CD4-positive, alpha-beta memory T cell (primary cell): ENCODE measurements around the gene HAVCR1. TPM values are rescaled to one million over a fixed set of nuclear protein-coding genes. Genes with fewer than 3 reads are reported as not detected.

ENCODE experiments used
- CTCF ChIA-PET: fragments of 350-600 bp; sonication (Branson Sonifier 250); formaldehyde crosslinking; loops from one replicate; lab custom pipeline; 2021; ENCODE audit warnings: inconsistent platforms; ENCODE audit not compliant: partially characterized antibody; lab: Charles Lee
- POLR2A ChIA-PET: fragments of 350-600 bp; sonication (Branson Sonifier 250); formaldehyde crosslinking; loops from one replicate; lab custom pipeline; 2021; ENCODE audit not compliant: partially characterized antibody; lab: Charles Lee
- DNase-seq, 5 donors: peaks; one replicate each; pipeline versions ENCODE4 v3.0.0 to v3.0.0-alpha.2; 2020 to 2022; ENCODE audit warnings: mixed read lengths in 1 of 5
- H3K27ac ChIP-seq: one replicate; pipeline ENCODE4 v1.7.0; 2013; ENCODE audit warnings: low read depth, low read length
- H3K27me3 ChIP-seq: 2 replicates; pipeline ENCODE4 v1.7.0; 2013; ENCODE audit warnings: mild to moderate bottlenecking, low read length, moderate library complexity; ENCODE audit not compliant: insufficient read depth
- H3K36me3 ChIP-seq: 2 replicates; pipeline ENCODE4 v1.7.0; 2013; ENCODE audit warnings: mild to moderate bottlenecking, low read length, moderate library complexity; ENCODE audit not compliant: insufficient read depth
- H3K4me1 ChIP-seq: 2 replicates; pipeline ENCODE4 v1.7.0; 2013; ENCODE audit warnings: mild to moderate bottlenecking, low read length, moderate library complexity; ENCODE audit not compliant: insufficient read depth
- H3K4me3 ChIP-seq, 2 donors: one replicate each; pipeline ENCODE4 v1.7.0; 2013; ENCODE audit warnings: low read length in 2 of 2, mild to moderate bottlenecking in 1 of 2
- H3K9me3 ChIP-seq, 2 donors: one replicate each; pipeline ENCODE4 v1.7.0; 2013; ENCODE audit warnings: low read length in 2 of 2, control low read depth in 1 of 2; ENCODE audit not compliant: control insufficient read depth in 1 of 2
- H3K27ac Mint-ChIP-seq, 7 donors: one replicate each; pipeline ENCODE4 v1.8.0; 2020 to 2021; ENCODE audit warnings: mixed read lengths in 7 of 7, mild to moderate bottlenecking in 6 of 7, inconsistent platforms in 3 of 7, moderate library complexity in 3 of 7
- H3K27me3 Mint-ChIP-seq, 2 donors: one replicate each; pipeline ENCODE4 v1.8.0; 2020 to 2021; ENCODE audit warnings: mixed read lengths in 2 of 2
- H3K36me3 Mint-ChIP-seq, 2 donors: one replicate each; pipeline ENCODE4 v1.8.0; 2020 to 2021; ENCODE audit warnings: mixed read lengths in 2 of 2, inconsistent platforms in 1 of 2, mild to moderate bottlenecking in 1 of 2
- H3K4me1 Mint-ChIP-seq, 4 donors: one replicate each; pipeline ENCODE4 v1.8.0; 2020 to 2021; ENCODE audit warnings: mixed read lengths in 4 of 4, mild to moderate bottlenecking in 1 of 4
- H3K4me3 Mint-ChIP-seq, 8 donors: one replicate each; pipeline ENCODE4 v1.8.0; 2020 to 2021; ENCODE audit warnings: mixed read lengths in 8 of 8, mild to moderate bottlenecking in 7 of 8, moderate library complexity in 6 of 8, inconsistent platforms in 3 of 8
- H3K9me3 Mint-ChIP-seq, 8 donors: one replicate each; pipeline ENCODE4 v1.8.0; 2020 to 2021; ENCODE audit warnings: mixed read lengths in 8 of 8, mild to moderate bottlenecking in 5 of 8, inconsistent platforms in 3 of 8, moderate library complexity in 1 of 8
- intact Hi-C: fragments of 100-400 bp; cut with micrococcal nuclease; formaldehyde crosslinking; loops from one replicate; pipeline ENCODE4 v1.15.1; 2023
- polyA plus RNA-seq, 2 donors: library from polyadenylated mRNA; unstranded; fragments of 300-500 nt; fragmentation: Illumina TruSeq; gene quantifications; one replicate each; pipeline ENCODE4 v1.2.3, GENCODE V29; 2021
- total RNA-seq, 2 experiments: library from RNA; stranded (reverse); gene quantifications; one replicate each; pipeline ENCODE4 v1.2.3, GENCODE V29; 2021

Gene HAVCR1
- total and polyA plus RNA-seq, 4 experiments from 2014 or later = 0.91 to 10.1 (median 3.3) TPM

GRCh38 chr5:157085930-157086329 is 27.0 kb upstream of the HAVCR1 start:
- no peaks in the 10 kb centered on the region for H3K9me3 ChIP-seq
- Mint-ChIP-seq H3K9me3 (peaks cover 0 to 1% (median 0%) of the 10 kb centered on the region in 8 donors), H3K4me3 (no peak overlapping the region), H3K27me3 (no peaks in the 10 kb centered on the region), H3K4me1 (no peaks in the 10 kb centered on the region), H3K36me3 (peaks cover 6 to 13% of the 10 kb centered on the region in 2 donors), H3K27ac (no peak overlapping the region)
- H3K27ac ChIP-seq = no peak overlapping the region
- no peaks in the 10 kb centered on the region for H3K27me3 ChIP-seq
- CTCF ChIA-PET = no interaction called here
- H3K4me3 ChIP-seq = no peak overlapping the region
- H3K4me1 ChIP-seq = no peaks in the 10 kb centered on the region
- intact Hi-C loops = no loop called here
- no peaks in the 10 kb centered on the region for H3K36me3 ChIP-seq
- POLR2A ChIA-PET = no interaction called here
- DNase-seq = no peak

DNA sequence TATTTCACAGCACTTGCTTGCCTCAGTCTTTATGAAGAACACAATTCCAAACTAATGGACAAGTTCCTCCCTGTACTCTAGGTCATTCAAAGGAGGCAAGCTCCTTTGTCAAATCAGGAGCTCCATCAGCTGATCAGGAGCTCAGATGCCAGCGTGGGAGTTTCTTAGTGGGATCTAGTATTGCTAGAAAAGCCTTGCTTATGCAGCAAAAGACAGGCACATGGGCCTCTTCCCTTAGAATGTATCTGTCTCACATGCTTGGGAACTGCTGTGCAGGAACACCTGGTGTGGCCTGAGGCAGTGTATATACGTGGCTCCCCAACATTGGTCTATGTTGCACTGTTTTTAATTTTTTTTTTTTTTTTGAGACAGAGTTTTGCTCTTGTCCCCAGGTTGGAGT is 21.4 kb upstream of the HAVCR1 start:
- Histone ChIP-seq H3K9me3 (no peaks in the 10 kb centered on the region), H3K36me3 (no peaks in the 10 kb centered on the region), H3K27me3 (no peaks in the 10 kb centered on the region), H3K4me1 (no peaks in the 10 kb centered on the region), H3K4me3 (no peak overlapping the region), H3K27ac (no peak overlapping the region)
- H3K4me3 Mint-ChIP-seq = no peak overlapping the region
- no peaks in the 10 kb centered on the region for H3K36me3 Mint-ChIP-seq
- no peak for DNase-seq
- no peaks in the 10 kb centered on the region for H3K27me3 Mint-ChIP-seq
- intact Hi-C loops = no loop called here
- no peaks in the 10 kb centered on the region for H3K4me1 Mint-ChIP-seq
- no peak overlapping the region for H3K27ac Mint-ChIP-seq
- H3K9me3 Mint-ChIP-seq = no peaks in the 10 kb centered on the region
- CTCF ChIA-PET = no interaction called here
- POLR2A ChIA-PET = no interaction called here

GRCh38 chr5:157076558-157076957 is 17.6 kb upstream of the HAVCR1 start:
- H3K36me3 Mint-ChIP-seq = no peaks in the 10 kb centered on the region
- peak overlapping the region in 1 of 7 donors; percentile 12 for H3K27ac Mint-ChIP-seq
- no peak overlapping the region for H3K4me3 ChIP-seq
- H3K9me3 Mint-ChIP-seq = peaks cover 0 to 2% (median 0%) of the 10 kb centered on the region in 8 donors
- no peaks in the 10 kb centered on the region for H3K9me3 ChIP-seq
- POLR2A ChIA-PET = no interaction called here
- H3K4me3 Mint-ChIP-seq = no peak overlapping the region
- H3K4me1 ChIP-seq = no peaks in the 10 kb centered on the region
- H3K27me3 Mint-ChIP-seq = no peaks in the 10 kb centered on the region
- no peak overlapping the region for H3K27ac ChIP-seq
- no peaks in the 10 kb centered on the region for H3K4me1 Mint-ChIP-seq
- intact Hi-C loops = no loop called here
- CTCF ChIA-PET = no interaction called here
- no peaks in the 10 kb centered on the region for H3K36me3 ChIP-seq
- DNase-seq = no peak
- no peaks in the 10 kb centered on the region for H3K27me3 ChIP-seq

GRCh38 chr5:157072508-157072907 is 13.6 kb upstream of the HAVCR1 start:
- intact Hi-C loops = no loop called here
- no peaks in the 10 kb centered on the region for H3K27me3 ChIP-seq
- ChIA-PET CTCF (no interaction called here), POLR2A (no interaction called here)
- H3K27ac Mint-ChIP-seq = no peak overlapping the region
- no peak overlapping the region for H3K27ac ChIP-seq
- no peak for DNase-seq
- H3K36me3 ChIP-seq = no peaks in the 10 kb centered on the region
- H3K27me3 Mint-ChIP-seq = no peaks in the 10 kb centered on the region
- no peaks in the 10 kb centered on the region for H3K4me1 Mint-ChIP-seq
- peaks cover 0 to 2% (median 0%) of the 10 kb centered on the region in 8 donors for H3K9me3 Mint-ChIP-seq
- H3K4me3 ChIP-seq = no peak overlapping the region
- H3K9me3 ChIP-seq = no peaks in the 10 kb centered on the region
- no peaks in the 10 kb centered on the region for H3K4me1 ChIP-seq
- no peaks in the 10 kb centered on the region for H3K36me3 Mint-ChIP-seq
- no peak overlapping the region for H3K4me3 Mint-ChIP-seq

GRCh38 chr5:157069949-157070348 is 11.0 kb upstream of the HAVCR1 start:
- no peaks in the 10 kb centered on the region for H3K4me1 Mint-ChIP-seq
- CTCF ChIA-PET = no interaction called here
- H3K36me3 Mint-ChIP-seq = no peaks in the 10 kb centered on the region
- H3K4me1 ChIP-seq = no peaks in the 10 kb centered on the region
- intact Hi-C loops = no loop called here
- POLR2A ChIA-PET = no interaction called here
- H3K27me3 ChIP-seq = no peaks in the 10 kb centered on the region
- no peaks in the 10 kb centered on the region for H3K9me3 ChIP-seq
- no peak overlapping the region for H3K27ac ChIP-seq
- no peaks in the 10 kb centered on the region for H3K36me3 ChIP-seq
- no peak overlapping the region for H3K4me3 ChIP-seq
- no peak for DNase-seq
- peaks cover 0 to 2% (median 0%) of the 10 kb centered on the region in 8 donors for H3K9me3 Mint-ChIP-seq
- no peak overlapping the region for H3K27ac Mint-ChIP-seq
- H3K4me3 Mint-ChIP-seq = no peak overlapping the region
- no peaks in the 10 kb centered on the region for H3K27me3 Mint-ChIP-seq

DNA sequence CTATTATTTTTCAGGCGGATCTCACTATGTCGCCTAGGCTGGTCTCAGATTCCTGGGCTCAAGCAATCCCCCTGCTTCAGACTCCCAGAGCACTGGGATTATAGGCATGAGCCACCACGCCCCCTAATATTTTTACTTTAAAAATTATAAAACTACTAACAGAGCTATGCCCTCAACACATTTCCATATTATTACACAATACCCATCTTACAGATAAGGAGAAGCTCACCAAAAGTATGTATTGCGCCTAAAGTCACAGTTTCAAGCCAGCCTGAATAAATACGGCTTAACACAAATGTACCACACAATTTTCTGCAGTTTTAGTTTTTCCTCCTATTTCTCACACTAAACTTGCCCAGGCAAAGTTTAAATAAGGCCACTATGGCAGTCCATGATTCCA is 9.9 kb upstream of the HAVCR1 start:
- Mint-ChIP-seq H3K4me3 (no peak overlapping the region), H3K36me3 (no peaks in the 10 kb centered on the region), H3K9me3 (peaks cover 0 to 2% (median 0%) of the 10 kb centered on the region in 8 donors), H3K4me1 (no peaks in the 10 kb centered on the region), H3K27me3 (no peaks in the 10 kb centered on the region), H3K27ac (peak overlapping the region in 1 of 7 donors; percentile 18)
- no peaks in the 10 kb centered on the region for H3K36me3 ChIP-seq
- intact Hi-C loops = no loop called here
- H3K4me1 ChIP-seq = no peaks in the 10 kb centered on the region
- POLR2A ChIA-PET = no interaction called here
- no peak overlapping the region for H3K4me3 ChIP-seq
- no peak for DNase-seq
- no peaks in the 10 kb centered on the region for H3K27me3 ChIP-seq
- CTCF ChIA-PET = no interaction called here
- no peak overlapping the region for H3K27ac ChIP-seq
- no peaks in the 10 kb centered on the region for H3K9me3 ChIP-seq

- H3K36me3 Mint-ChIP-seq = no peaks in the 10 kb centered on the region
- no peak overlapping the region for H3K27ac Mint-ChIP-seq
- Histone ChIP-seq H3K9me3 (no peaks in the 10 kb centered on the region), H3K36me3 (no peaks in the 10 kb centered on the region), H3K4me3 (no peak overlapping the region), H3K27me3 (no peaks in the 10 kb centered on the region), H3K27ac (no peak overlapping the region), H3K4me1 (no peaks in the 10 kb centered on the region)
- ChIA-PET CTCF (no interaction called here), POLR2A (no interaction called here)
- DNase-seq = no peak
- peaks cover 0 to 2% (median 0%) of the 10 kb centered on the region in 8 donors for H3K9me3 Mint-ChIP-seq
- no peak overlapping the region for H3K4me3 Mint-ChIP-seq
- H3K4me1 Mint-ChIP-seq = no peaks in the 10 kb centered on the region
- no peaks in the 10 kb centered on the region for H3K27me3 Mint-ChIP-seq
- intact Hi-C loops = no loop called here
Measured at GRCh38 chr5:157068339-157068738, 9.4 kb upstream of the HAVCR1 start.

DNA sequence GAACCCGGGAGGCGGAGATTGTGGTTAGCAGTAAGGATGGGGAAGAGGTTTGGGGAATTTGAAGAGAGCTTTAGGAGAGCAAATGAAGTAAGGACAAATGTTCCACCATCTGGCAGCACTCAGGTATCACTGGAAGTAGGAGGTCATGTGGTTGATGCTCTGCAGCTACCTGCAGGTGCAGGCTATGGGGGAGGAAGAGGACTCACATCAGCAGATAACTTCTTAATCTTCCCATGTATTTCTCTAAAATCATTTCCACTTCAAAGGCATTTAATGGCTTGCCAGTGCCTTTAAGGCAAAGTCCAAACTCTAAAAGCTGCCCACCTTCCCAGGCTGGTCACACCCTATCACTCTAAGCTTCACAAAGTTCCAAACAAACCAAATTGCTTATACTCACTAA is 8.1 kb upstream of the HAVCR1 start:
- CTCF ChIA-PET = no interaction called here
- no peaks in the 10 kb centered on the region for H3K36me3 Mint-ChIP-seq
- POLR2A ChIA-PET = no interaction called here

More for the DNA sequence above, 8.1 kb upstream of the HAVCR1 start:
- no peaks in the 10 kb centered on the region for H3K27me3 Mint-ChIP-seq
- H3K4me3 ChIP-seq = no peak overlapping the region
- no peak for DNase-seq
- H3K27ac Mint-ChIP-seq = peak overlapping the region in 2 of 7 donors; percentile 6 to 41
- H3K4me1 ChIP-seq = no peaks in the 10 kb centered on the region
- H3K36me3 ChIP-seq = no peaks in the 10 kb centered on the region
- H3K27ac ChIP-seq = no peak overlapping the region
- H3K9me3 ChIP-seq = no peaks in the 10 kb centered on the region
- no peaks in the 10 kb centered on the region for H3K27me3 ChIP-seq
- intact Hi-C loops = no loop called here
- no peaks in the 10 kb centered on the region for H3K4me1 Mint-ChIP-seq
- H3K4me3 Mint-ChIP-seq = no peak overlapping the region
- peaks cover 0 to 2% (median 0%) of the 10 kb centered on the region in 8 donors for H3K9me3 Mint-ChIP-seq
